ENCODE results near the gene ADPRS.
A peak's percentile ranks its signal among the peaks of the same experiment; 100 is the strongest.

Gene ADPRS

GRCh38 chr1:36112823-36113222 lies 24.1 kb downstream of the ADPRS start:
- no peak for DNase-seq

- DNase-seq: no peak
These were observed 25.7 kb downstream of the ADPRS start for GRCh38 chr1:36114371-36114770.

GRCh38 chr1:36115200-36115669 lies 26.5 kb downstream of the ADPRS start:
- DNase-seq: no peak

GRCh38 chr1:36115931-36116330 lies 27.2 kb downstream of the ADPRS start:
- DNase-seq: no peak

- DNase-seq: no peak
These were observed 28.2 kb downstream of the ADPRS start for GRCh38 chr1:36116901-36117300.

- no peak for DNase-seq
These were observed 29.9 kb downstream of the ADPRS start for GRCh38 chr1:36118447-36119204.

GRCh38 chr1:36119456-36119855 lies 30.8 kb downstream of the ADPRS start:
- DNase-seq: no peak

GRCh38 chr1:36122062-36123030 lies 33.7 kb downstream of the ADPRS start:
- DNase-seq: no peak

GRCh38 chr1:36123356-36123755 lies 34.7 kb downstream of the ADPRS start:
- DNase-seq: no peak

GRCh38 chr1:36124404-36125128 lies 35.9 kb downstream of the ADPRS start:
- DNase-seq: no peak

- no peak for DNase-seq
These were observed 36.7 kb downstream of the ADPRS start, which contains the start of gene COL8A2 for GRCh38 chr1:36125129-36125991. TSS of gene COL8A2 (minus strand) at chr1:36125222. CDS start at chr1:36100242, 24,980 bp downstream.

- DNase-seq: no peak
These were observed 37.5 kb downstream of the ADPRS start for GRCh38 chr1:36126005-36126716.

GRCh38 chr1:36126797-36127500 lies 38.3 kb downstream of the ADPRS start:
- no peak for DNase-seq

- no peak for DNase-seq
These were observed 39.6 kb downstream of the ADPRS start for GRCh38 chr1:36128126-36128904.

- no peak for DNase-seq
These were observed 40.2 kb downstream of the ADPRS start for GRCh38 chr1:36128905-36129206.

- DNase-seq: no peak
These were observed 43.3 kb downstream of the ADPRS start for GRCh38 chr1:36132029-36132428.

- no peak for DNase-seq
These were observed 44.8 kb downstream of the ADPRS start for GRCh38 chr1:36133484-36133883.

- no peak for DNase-seq
These were observed 45.3 kb downstream of the ADPRS start for GRCh38 chr1:36134031-36134430.

- peak; percentile 73 for DNase-seq
These were observed 46.0 kb downstream of the ADPRS start for GRCh38 chr1:36134505-36135329.

Measured in stimulated activated CD8-positive, alpha-beta memory T cell treated with anti-CD3 and anti-CD28 coated beads, Interleukin-4, amount 100 ng/mL, for 48 hours (primary cell).